ENCODE data around the gene NAV2. TPM values are rescaled to one million over a fixed set of nuclear protein-coding genes. Genes with fewer than 3 reads are reported as not detected.

NAV2 gene
- total and polyA plus RNA-seq, 12 donors: 6.9 to 34.7 (median 20.2) TPM

GRCh38 chr11:19881177-19881576, 168.5 kb downstream of the NAV2 start:
- Histone ChIP-seq H3K4me1 (peaks cover 0 to 38% (median 12%) of the 10 kb centered on the region in 9 donors), H3K36me3 (peaks cover 0 to 59% (median 4%) of the 10 kb centered on the region in 9 donors), H3K4me3 (no peak overlapping the region), H3K27ac (no peak overlapping the region), H3K9me3 (no peaks in the 10 kb centered on the region), H3K27me3 (no peaks in the 10 kb centered on the region)
- TF ChIP-seq, protein P1, sequence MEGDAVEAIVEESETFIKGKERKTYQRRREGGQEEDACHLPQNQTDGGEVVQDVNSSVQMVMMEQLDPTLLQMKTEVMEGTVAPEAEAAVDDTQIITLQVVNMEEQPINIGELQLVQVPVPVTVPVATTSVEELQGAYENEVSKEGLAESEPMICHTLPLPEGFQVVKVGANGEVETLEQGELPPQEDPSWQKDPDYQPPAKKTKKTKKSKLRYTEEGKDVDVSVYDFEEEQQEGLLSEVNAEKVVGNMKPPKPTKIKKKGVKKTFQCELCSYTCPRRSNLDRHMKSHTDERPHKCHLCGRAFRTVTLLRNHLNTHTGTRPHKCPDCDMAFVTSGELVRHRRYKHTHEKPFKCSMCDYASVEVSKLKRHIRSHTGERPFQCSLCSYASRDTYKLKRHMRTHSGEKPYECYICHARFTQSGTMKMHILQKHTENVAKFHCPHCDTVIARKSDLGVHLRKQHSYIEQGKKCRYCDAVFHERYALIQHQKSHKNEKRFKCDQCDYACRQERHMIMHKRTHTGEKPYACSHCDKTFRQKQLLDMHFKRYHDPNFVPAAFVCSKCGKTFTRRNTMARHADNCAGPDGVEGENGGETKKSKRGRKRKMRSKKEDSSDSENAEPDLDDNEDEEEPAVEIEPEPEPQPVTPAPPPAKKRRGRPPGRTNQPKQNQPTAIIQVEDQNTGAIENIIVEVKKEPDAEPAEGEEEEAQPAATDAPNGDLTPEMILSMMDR (IDR thresholded peaks at IDR 0.05): no peak
- peak in 4 of 8 donors; percentile 37 to 66 (median 60) for ATAC-seq
- intact Hi-C loops (cut with DNase I): no loop called here
- DNase-seq: no peak

- no peak overlapping the region for H3K27ac ChIP-seq
- no peaks in the 10 kb centered on the region for H3K27me3 ChIP-seq
- H3K4me3 ChIP-seq: no peak overlapping the region
- H3K9me3 ChIP-seq: no peaks in the 10 kb centered on the region
- TF ChIP-seq, protein P1 (IDR thresholded peaks at IDR 0.05): no peak
- H3K36me3 ChIP-seq: peaks cover 0 to 62% (median 4%) of the 10 kb centered on the region in 9 donors
- 89 to 96% methylated on average over 3 of the region's 3 CpGs for WGBS, 2 donors
- DNase-seq (no peak), ATAC-seq (no peak)
- H3K4me1 ChIP-seq: peaks cover 0 to 38% (median 12%) of the 10 kb centered on the region in 9 donors
- intact Hi-C loops (cut with DNase I): no loop called here
Observed at GRCh38 chr11:19882356-19882755, 169.7 kb downstream of the NAV2 start.

DNA sequence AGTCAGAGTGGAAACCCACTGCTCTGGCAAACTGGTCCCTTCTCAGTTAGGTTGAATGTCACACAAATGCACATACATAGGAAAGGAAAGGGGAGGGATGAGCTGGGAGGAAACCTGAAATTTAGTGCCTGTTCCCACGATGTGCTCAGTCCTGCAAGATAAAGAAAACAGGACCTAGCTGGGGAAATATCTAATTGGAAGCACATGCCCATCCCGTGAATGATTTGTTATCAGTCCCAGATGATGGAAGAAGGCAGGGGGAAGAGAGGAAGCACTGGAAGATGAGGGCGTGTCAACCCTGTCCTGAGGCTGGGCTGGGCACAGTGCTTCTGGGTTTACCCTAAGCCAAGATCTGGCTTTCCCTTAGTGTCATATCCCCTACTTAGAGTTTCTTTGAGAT, 173.9 kb downstream of the NAV2 start:
- WGBS, 2 donors: 56 to 60% methylated on average over 3 of the region's 3 CpGs
- no peak for DNase-seq
- Histone ChIP-seq H3K4me1 (peaks cover 0 to 16% (median 8%) of the 10 kb centered on the region in 9 donors), H3K9me3 (no peaks in the 10 kb centered on the region), H3K4me3 (no peak overlapping the region), H3K36me3 (peaks cover 0 to 64% (median 4%) of the 10 kb centered on the region in 9 donors), H3K27me3 (no peaks in the 10 kb centered on the region), H3K27ac (no peak overlapping the region)
- TF ChIP-seq, protein P1 (IDR thresholded peaks at IDR 0.05): no peak
- ATAC-seq: no peak
- intact Hi-C loops (cut with DNase I): no loop called here

DNA sequence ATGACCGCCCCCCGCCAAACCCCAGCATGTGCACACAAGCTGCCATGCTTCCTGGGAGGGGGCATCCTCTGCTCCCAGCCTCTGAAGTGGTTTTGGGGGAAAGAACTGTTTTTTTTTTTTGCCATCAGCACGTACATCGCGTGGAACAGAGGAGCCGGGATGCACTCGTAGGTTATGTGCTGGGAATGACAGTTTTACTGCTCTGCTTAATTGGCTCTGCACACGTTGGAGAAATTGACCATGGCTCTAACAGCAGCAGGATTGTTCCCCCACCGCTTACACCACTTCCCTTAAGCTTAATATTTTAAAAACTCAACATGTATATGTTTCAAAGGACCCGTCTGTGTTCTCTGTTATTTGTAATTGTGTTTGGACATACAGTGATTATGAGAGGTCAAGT, 175.2 kb downstream of the NAV2 start:
- intact Hi-C loops (cut with DNase I): no loop called here
- H3K36me3 ChIP-seq: peaks cover 0 to 53% (median 10%) of the 10 kb centered on the region in 9 donors

More for the DNA sequence above, 175.2 kb downstream of the NAV2 start:
- 94 to 97% methylated on average over 10 of the region's 10 CpGs for WGBS, 2 donors
- H3K9me3 ChIP-seq: no peaks in the 10 kb centered on the region
- H3K27me3 ChIP-seq: no peaks in the 10 kb centered on the region
- H3K4me1 ChIP-seq: peaks cover 0 to 23% (median 8%) of the 10 kb centered on the region in 9 donors
- DNase-seq (no peak), ATAC-seq (no peak)
- H3K4me3 ChIP-seq: no peak overlapping the region
- TF ChIP-seq, protein P1 (IDR thresholded peaks at IDR 0.05): no peak
- H3K27ac ChIP-seq: no peak overlapping the region

Data from heart right ventricle (tissue), 16 donors.